ENCODE data around the gene SOS2.

- no peak for TF ChIP-seq CTCF (IDR thresholded peaks at IDR 0.05)
- TF ChIP-seq POLR2A (IDR thresholded peaks at IDR 0.05; ENCODE audit: low read depth): no peak
- TF ChIP-seq EP300 (IDR thresholded peaks at IDR 0.05): no peak
Measured at GRCh38 chr14:50121486-50121885, 109.9 kb downstream of the SOS2 start.

All from esophagus muscularis mucosa (tissue), 4 donors.